Measurements from ENCODE around the gene SLAMF1. TPM values are rescaled to one million over a fixed set of nuclear protein-coding genes. Genes with fewer than 3 reads are reported as not detected.

The SLAMF1 gene
- total RNA-seq, 1 experiment from 2014 or later, result not detected

GRCh38 chr1:160625321-160625720, 21.5 kb downstream of the SLAMF1 start:
- DNase-seq (ENCODE audit: low read depth), result no peak

- no peak for DNase-seq (ENCODE audit: low read depth)
Measured at GRCh38 chr1:160624464-160624863, 22.4 kb downstream of the SLAMF1 start.

- DNase-seq (ENCODE audit: low read depth), result no peak
Measured at GRCh38 chr1:160623862-160624261, 23.0 kb downstream of the SLAMF1 start.

- no peak for DNase-seq (ENCODE audit: low read depth)
Measured at GRCh38 chr1:160623227-160623633, 23.6 kb downstream of the SLAMF1 start.

GRCh38 chr1:160622501-160623226, 24.2 kb downstream of the SLAMF1 start:
- DNase-seq (ENCODE audit: low read depth), result no peak

- no peak for DNase-seq (ENCODE audit: low read depth)
Measured at GRCh38 chr1:160621633-160622413, 25.0 kb downstream of the SLAMF1 start.

- DNase-seq (ENCODE audit: low read depth), result no peak
Measured at GRCh38 chr1:160620942-160621632, 25.8 kb downstream of the SLAMF1 start.

GRCh38 chr1:160619742-160620277, 27.0 kb downstream of the SLAMF1 start:
- DNase-seq (ENCODE audit: low read depth), result no peak

GRCh38 chr1:160618763-160619274, 28.0 kb downstream of the SLAMF1 start:
- DNase-seq (ENCODE audit: low read depth), result no peak

GRCh38 chr1:160618327-160618726, 28.5 kb downstream of the SLAMF1 start:
- DNase-seq (ENCODE audit: low read depth), result no peak

- no peak for DNase-seq (ENCODE audit: low read depth)
Measured at GRCh38 chr1:160615660-160616059, 31.2 kb downstream of the SLAMF1 start.

- DNase-seq (ENCODE audit: low read depth), result no peak
Measured at GRCh38 chr1:160614410-160614809, 32.4 kb downstream of the SLAMF1 start.

GRCh38 chr1:160612613-160613218, 34.1 kb downstream of the SLAMF1 start:
- DNase-seq (ENCODE audit: low read depth), result no peak

- DNase-seq (ENCODE audit: low read depth), result no peak
Measured at GRCh38 chr1:160610569-160611242, 36.1 kb downstream of the SLAMF1 start.

- DNase-seq (ENCODE audit: low read depth), result no peak
Measured at GRCh38 chr1:160608941-160609340, 37.9 kb downstream of the SLAMF1 start.

- no peak for DNase-seq (ENCODE audit: low read depth)
Measured at GRCh38 chr1:160608514-160608913, 38.3 kb downstream of the SLAMF1 start.

GRCh38 chr1:160608057-160608456, 38.8 kb downstream of the SLAMF1 start:
- no peak for DNase-seq (ENCODE audit: low read depth)

- no peak for DNase-seq (ENCODE audit: low read depth)
Measured at GRCh38 chr1:160607672-160608032, 39.2 kb downstream of the SLAMF1 start.

GRCh38 chr1:160607011-160607671, 39.7 kb downstream of the SLAMF1 start:
- DNase-seq (ENCODE audit: low read depth), result peak; percentile 66

- DNase-seq (ENCODE audit: low read depth), result no peak
Measured at GRCh38 chr1:160606611-160607010, 40.2 kb downstream of the SLAMF1 start.

Data from LHCN-M2 (cell line).